Osteoblast (primary cell): ENCODE data around the gene ZCWPW1. TPM values are rescaled to one million over a fixed set of nuclear protein-coding genes. Genes with fewer than 3 reads are reported as not detected.
"Not testable (repeated sequence)": the region's sequence is repeated elsewhere in the genome, so short reads cannot be mapped to it uniquely, and the experiment has no call there.

Experiments used
- DNase-seq: peaks from one replicate; pipeline ENCODE4 v3.0.0; 2011; ENCODE audit warnings: low spot score, mixed read lengths; ENCODE audit not compliant: insufficient read length; ENCODE audit errors: missing footprints
- H2AFZ ChIP-seq: 2 replicates; pipeline ENCODE4 v1.6.0; 2011; ENCODE audit warnings: mild to moderate bottlenecking, low read length
- H3K27ac ChIP-seq: 2 replicates; pipeline ENCODE4 v1.5.1; 2011; ENCODE audit warnings: mild to moderate bottlenecking, low read depth, low read length, moderate library complexity
- H3K27me3 ChIP-seq: 2 replicates; pipeline ENCODE4 v1.6.0; 2012; ENCODE audit warnings: mild to moderate bottlenecking, control low read depth, inconsistent platforms, low read length, moderate library complexity; ENCODE audit not compliant: insufficient read depth
- H3K36me3 ChIP-seq: 2 replicates; pipeline ENCODE4 v1.5.1; 2011; ENCODE audit warnings: mild to moderate bottlenecking, low read length, control low read depth, moderate library complexity; ENCODE audit not compliant: insufficient read depth
- H3K4me1 ChIP-seq: 2 replicates; pipeline ENCODE4 v1.5.1; 2011; ENCODE audit warnings: mild to moderate bottlenecking, low read length, control low read depth, moderate library complexity; ENCODE audit not compliant: insufficient read depth
- H3K4me2 ChIP-seq: 2 replicates; pipeline ENCODE4 v1.6.0; 2011; ENCODE audit warnings: mild to moderate bottlenecking, low read length; ENCODE audit not compliant: insufficient read depth
- H3K4me3 ChIP-seq: fragments of 200-600 bp; sonication (generic); 3 replicates; pipeline ENCODE4 v1.5.1; 2012; ENCODE audit warnings: mild to moderate bottlenecking, low read length, inconsistent platforms; ENCODE audit not compliant: insufficient read depth
- H3K79me2 ChIP-seq: 2 replicates; pipeline ENCODE4 v1.6.0; 2012; ENCODE audit warnings: mild to moderate bottlenecking, low read length, control low read depth, inconsistent platforms; ENCODE audit not compliant: insufficient read depth
- H3K9me3 ChIP-seq: 2 replicates; pipeline ENCODE4 v1.5.1; 2011; ENCODE audit warnings: low read depth, low read length, control low read depth
- H4K20me1 ChIP-seq: 2 replicates; pipeline ENCODE4 v1.6.0; 2012; ENCODE audit warnings: mild to moderate bottlenecking, low read length, control low read depth; ENCODE audit not compliant: insufficient read depth
- CTCF ChIP-seq: IDR thresholded peaks from 2 replicates; pipeline ENCODE4 v1.5.1; 2011; ENCODE audit warnings: mild to moderate bottlenecking, low read depth, low read length, moderate library complexity; ENCODE audit errors: extremely low read depth
- total RNA-seq: library from RNA; depleted of rRNA; stranded (reverse); fragments of >200 nt; gene quantifications from 2 replicates; pipeline ENCODE4 v1.2.3, GENCODE V29; 2012

The ZCWPW1 gene
- total RNA-seq, 1 donor: 2.2 TPM

GRCh38 chr7:100444311-100445278 is 16.1 kb upstream of the ZCWPW1 start:
- H3K27me3 ChIP-seq: no peaks in the 10 kb centered on the region
- no peaks in the 10 kb centered on the region for H3K36me3 ChIP-seq
- H3K4me2 ChIP-seq: no peak overlapping the region
- H4K20me1 ChIP-seq: no peaks in the 10 kb centered on the region
- H2AFZ ChIP-seq: peak overlapping the region; percentile 85
- peak overlapping the region; percentile 75 for H3K27ac ChIP-seq
- no peaks in the 10 kb centered on the region for H3K79me2 ChIP-seq
- H3K9me3 ChIP-seq: no peaks in the 10 kb centered on the region
- H3K4me1 ChIP-seq: peaks cover 22% of the 10 kb centered on the region
- no peak for TF ChIP-seq CTCF
- no peak overlapping the region for H3K4me3 ChIP-seq
- peak; percentile 94 for DNase-seq

DNA sequence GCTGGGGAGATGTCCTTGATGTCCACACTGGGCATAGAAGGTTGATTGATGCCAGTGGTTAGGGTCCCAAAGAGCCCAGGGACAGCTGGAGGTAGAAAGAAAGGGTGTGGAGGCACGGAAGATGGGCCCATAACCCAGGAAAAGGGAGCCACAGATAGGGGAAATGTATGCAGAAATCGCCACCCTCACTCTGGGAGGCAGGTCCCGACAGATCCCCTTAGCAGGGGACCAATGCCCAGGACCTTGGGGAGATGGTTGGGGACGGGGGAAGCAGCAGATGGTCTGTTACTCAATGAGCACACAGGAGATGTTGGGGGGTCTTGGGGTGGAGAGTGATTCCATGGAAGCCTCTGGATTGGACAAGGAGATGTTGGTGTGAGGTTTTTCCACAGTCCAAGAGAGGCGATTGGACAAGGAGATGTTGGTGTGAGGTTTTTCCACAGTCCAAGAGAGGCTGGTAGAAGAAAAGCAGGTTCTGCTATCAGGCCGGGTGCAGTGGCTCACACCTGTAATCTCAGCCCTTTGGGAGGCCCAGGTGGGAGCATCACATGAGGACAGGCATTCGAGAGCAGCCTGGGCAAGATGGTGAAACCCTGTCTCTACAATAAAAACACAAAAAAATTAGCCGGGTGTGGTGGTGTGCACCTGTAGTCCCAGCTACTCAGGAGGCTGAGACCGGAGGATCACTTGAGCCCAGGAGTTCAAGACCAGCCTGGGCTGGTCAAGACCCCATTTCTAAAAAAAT is 14.8 kb upstream of the ZCWPW1 start:
- peak; percentile 50 for DNase-seq
- Histone ChIP-seq H3K36me3 (no peaks in the 10 kb centered on the region), H2AFZ (no peak overlapping the region), H3K27me3 (no peaks in the 10 kb centered on the region), H3K4me2 (no peak overlapping the region), H3K9me3 (no peaks in the 10 kb centered on the region), H4K20me1 (no peaks in the 10 kb centered on the region), H3K4me1 (peaks cover 28% of the 10 kb centered on the region), H3K79me2 (no peaks in the 10 kb centered on the region), H3K4me3 (no peak overlapping the region), H3K27ac (peak overlapping the region; percentile 75)
- TF ChIP-seq CTCF: no peak

- H3K27ac ChIP-seq: no peak overlapping the region
- no peaks in the 10 kb centered on the region for H3K9me3 ChIP-seq
- no peaks in the 10 kb centered on the region for H3K79me2 ChIP-seq
- H3K4me1 ChIP-seq: peaks cover 28% of the 10 kb centered on the region
- no peak for DNase-seq
- TF ChIP-seq CTCF: no peak
- H3K4me2 ChIP-seq: no peak overlapping the region
- no peaks in the 10 kb centered on the region for H3K27me3 ChIP-seq
- H3K4me3 ChIP-seq: no peak overlapping the region
- H2AFZ ChIP-seq: no peak overlapping the region
- H3K36me3 ChIP-seq: no peaks in the 10 kb centered on the region
- no peaks in the 10 kb centered on the region for H4K20me1 ChIP-seq
Measured at GRCh38 chr7:100441641-100442535, 13.4 kb upstream of the ZCWPW1 start.

GRCh38 chr7:100439244-100439643 is 10.7 kb upstream of the ZCWPW1 start:
- not testable (repeated sequence) for H3K4me3 ChIP-seq, H4K20me1 ChIP-seq, H3K4me2 ChIP-seq, H3K36me3 ChIP-seq, H3K9me3 ChIP-seq, H3K27me3 ChIP-seq, DNase-seq
- peak overlapping the region; percentile 71 for H2AFZ ChIP-seq
- H3K4me1 ChIP-seq: peaks cover 19% of the 10 kb centered on the region
- H3K79me2 ChIP-seq: peaks cover 20% of the 10 kb centered on the region
- H3K27ac ChIP-seq: peak overlapping the region; percentile 41

- not testable (repeated sequence) for DNase-seq, H3K4me3 ChIP-seq, H4K20me1 ChIP-seq, H3K27me3 ChIP-seq, H3K4me2 ChIP-seq, H3K9me3 ChIP-seq, H2AFZ ChIP-seq
- peaks cover 14% of the 10 kb centered on the region for H3K36me3 ChIP-seq
- H3K4me1 ChIP-seq: peaks cover 13% of the 10 kb centered on the region
- H3K79me2 ChIP-seq: peaks cover 25% of the 10 kb centered on the region
- peak overlapping the region; percentile 41 for H3K27ac ChIP-seq
Measured at GRCh38 chr7:100438731-100439130, 10.2 kb upstream of the ZCWPW1 start.
